NB4 (cell line): ENCODE measurements around the gene NCR2.

Experiments used
- MAX ChIP-seq: IDR thresholded peaks from 2 replicates; pipeline ENCODE4 v1.6.1; 2011; ENCODE audit warnings: low read depth, low read length
- POLR2A ChIP-seq: IDR thresholded peaks from 2 replicates; pipeline ENCODE4 v1.6.1; 2011; ENCODE audit warnings: mild to moderate bottlenecking; ENCODE audit not compliant: insufficient read length; ENCODE audit errors: extremely low read depth
- TF ChIP-seq, protein P1 (sequence below): IDR thresholded peaks from one replicate; pipeline ENCODE4 v1.5.1; 2012; ENCODE audit warnings: low read depth, low read length

DNA sequence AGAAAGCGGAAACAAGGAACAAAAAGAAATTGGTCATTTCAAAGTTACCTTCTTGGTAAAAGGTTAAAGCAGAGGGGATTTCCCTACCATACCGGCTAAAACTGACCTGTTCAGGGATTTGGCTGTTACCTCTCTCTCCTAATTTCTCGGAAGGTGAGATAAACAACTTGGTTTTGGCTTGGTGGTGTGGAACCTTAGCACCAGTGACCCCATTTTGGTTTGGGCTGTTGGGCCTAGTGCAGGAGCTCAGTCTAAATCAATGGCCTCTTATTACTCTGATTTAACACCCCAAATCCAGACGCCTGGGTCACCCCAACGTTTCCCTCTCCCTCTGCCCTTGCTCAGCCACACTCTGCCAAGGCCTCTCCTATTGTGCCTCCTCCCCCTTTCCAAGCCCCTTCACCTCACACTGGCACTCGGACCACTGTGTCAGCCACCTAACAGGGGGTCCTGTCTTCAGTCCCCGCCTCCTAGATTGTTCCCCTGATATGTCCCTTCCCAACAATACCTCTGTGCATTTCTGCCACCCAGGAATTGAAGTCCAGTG lies 8.3 kb downstream of the NCR2 start:
- TF ChIP-seq, protein P1, sequence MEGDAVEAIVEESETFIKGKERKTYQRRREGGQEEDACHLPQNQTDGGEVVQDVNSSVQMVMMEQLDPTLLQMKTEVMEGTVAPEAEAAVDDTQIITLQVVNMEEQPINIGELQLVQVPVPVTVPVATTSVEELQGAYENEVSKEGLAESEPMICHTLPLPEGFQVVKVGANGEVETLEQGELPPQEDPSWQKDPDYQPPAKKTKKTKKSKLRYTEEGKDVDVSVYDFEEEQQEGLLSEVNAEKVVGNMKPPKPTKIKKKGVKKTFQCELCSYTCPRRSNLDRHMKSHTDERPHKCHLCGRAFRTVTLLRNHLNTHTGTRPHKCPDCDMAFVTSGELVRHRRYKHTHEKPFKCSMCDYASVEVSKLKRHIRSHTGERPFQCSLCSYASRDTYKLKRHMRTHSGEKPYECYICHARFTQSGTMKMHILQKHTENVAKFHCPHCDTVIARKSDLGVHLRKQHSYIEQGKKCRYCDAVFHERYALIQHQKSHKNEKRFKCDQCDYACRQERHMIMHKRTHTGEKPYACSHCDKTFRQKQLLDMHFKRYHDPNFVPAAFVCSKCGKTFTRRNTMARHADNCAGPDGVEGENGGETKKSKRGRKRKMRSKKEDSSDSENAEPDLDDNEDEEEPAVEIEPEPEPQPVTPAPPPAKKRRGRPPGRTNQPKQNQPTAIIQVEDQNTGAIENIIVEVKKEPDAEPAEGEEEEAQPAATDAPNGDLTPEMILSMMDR = no peak
- no peak for TF ChIP-seq POLR2A
- TF ChIP-seq MAX = no peak
